ENCODE results near the gene TSHZ2. TPM values are rescaled to one million over a fixed set of nuclear protein-coding genes. Genes with fewer than 3 reads are reported as not detected.
"Not testable (repeated sequence)": the region's sequence is repeated elsewhere in the genome, so short reads cannot be mapped to it uniquely, and the experiment has no call there.

The TSHZ2 gene
- polyA plus RNA-seq, 1 donor from 2014 or later = 4.6 TPM

DNA sequence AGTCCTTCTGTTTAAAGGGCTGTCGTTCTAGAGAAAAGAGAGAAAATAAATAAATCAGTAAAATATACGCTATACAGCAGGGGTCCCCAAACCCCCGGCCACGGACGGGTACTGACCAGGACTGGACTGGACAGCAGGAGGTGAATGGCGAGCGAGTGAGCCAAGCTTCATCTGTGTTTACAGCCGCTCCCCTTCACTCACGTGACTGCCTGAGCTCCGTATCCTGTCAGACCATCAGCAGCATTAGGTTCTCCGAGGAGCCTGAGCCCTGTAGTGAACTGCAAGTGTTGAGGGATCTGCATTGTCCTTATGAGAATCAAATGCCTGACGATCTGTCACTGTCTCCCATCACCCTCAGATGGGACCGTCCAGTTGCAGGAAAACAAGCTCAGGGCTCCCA is 545.0 kb downstream of the TSHZ2 start:
- H3K27ac ChIP-seq (ENCODE audit: low read length) = no peak overlapping the region
- no peak overlapping the region for H3K4me3 ChIP-seq (ENCODE audit: low read length)
- H3K4me2 ChIP-seq (ENCODE audit: low read length) = no peak overlapping the region
- H3K9ac ChIP-seq (ENCODE audit: low read length) = no peak overlapping the region
- no peaks in the 10 kb centered on the region for H3K9me2 ChIP-seq (ENCODE audit: insufficient read depth, low read length)
- H3K79me2 ChIP-seq (replicated peaks; ENCODE audit: insufficient read depth, low read length) = no peaks in the 10 kb centered on the region
- no peaks in the 10 kb centered on the region for H3K27me3 ChIP-seq (ENCODE audit: insufficient read depth, low read depth, low read length)
- H3K9me3 ChIP-seq (ENCODE audit: low read length) = no peaks in the 10 kb centered on the region
- no peaks in the 10 kb centered on the region for H4K20me1 ChIP-seq (ENCODE audit: insufficient read depth)
- no peak for TF ChIP-seq EZH2 (IDR thresholded peaks at IDR 0.05; ENCODE audit: borderline replicate concordance, insufficient read depth, low read length, poor library complexity, severe bottlenecking)
- TF ChIP-seq SMC3 (conservative IDR thresholded peaks at IDR 0.05; ENCODE audit: poor library complexity) = no peak
- no peaks in the 10 kb centered on the region for H3F3A ChIP-seq (ENCODE audit: insufficient read depth, low read length, poor library complexity, severe bottlenecking)
- no peaks in the 10 kb centered on the region for H3K36me3 ChIP-seq (ENCODE audit: insufficient read depth, low read length)
- H2AFZ ChIP-seq (ENCODE audit: low read depth, low read length) = no peak overlapping the region

DNA sequence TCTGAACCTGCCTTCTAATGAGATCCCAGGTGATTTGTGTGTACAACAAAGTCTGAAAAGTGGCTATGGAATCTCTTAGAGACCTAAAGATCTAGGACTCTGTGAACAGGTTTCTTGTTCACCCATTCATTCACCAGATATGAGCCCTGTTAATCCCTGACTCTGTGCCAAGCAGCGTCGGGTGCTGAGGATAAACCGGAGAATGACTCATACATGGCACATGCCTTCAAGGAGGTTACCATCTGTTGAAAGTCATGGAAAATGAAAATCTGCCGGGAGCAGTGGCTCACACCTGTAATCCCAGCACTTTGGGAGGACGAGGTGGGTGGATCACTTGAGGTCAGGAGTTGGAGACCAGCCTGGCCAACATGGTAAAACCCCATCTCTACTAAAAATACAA is 549.3 kb downstream of the TSHZ2 start:
- not testable (repeated sequence) for H3K9ac ChIP-seq (ENCODE audit: low read length); H4K20me1 ChIP-seq (ENCODE audit: insufficient read depth); H3K27me3 ChIP-seq (ENCODE audit: insufficient read depth, low read depth, low read length); H3K4me3 ChIP-seq (ENCODE audit: low read length); H3K79me2 ChIP-seq (replicated peaks; ENCODE audit: insufficient read depth, low read length); H3K27ac ChIP-seq (ENCODE audit: low read length); H3K36me3 ChIP-seq (ENCODE audit: insufficient read depth, low read length); H3F3A ChIP-seq (ENCODE audit: insufficient read depth, low read length, poor library complexity, severe bottlenecking); H3K9me3 ChIP-seq (ENCODE audit: low read length); H3K4me2 ChIP-seq (ENCODE audit: low read length); H2AFZ ChIP-seq (ENCODE audit: low read depth, low read length); H3K9me2 ChIP-seq (ENCODE audit: insufficient read depth, low read length)

DNA sequence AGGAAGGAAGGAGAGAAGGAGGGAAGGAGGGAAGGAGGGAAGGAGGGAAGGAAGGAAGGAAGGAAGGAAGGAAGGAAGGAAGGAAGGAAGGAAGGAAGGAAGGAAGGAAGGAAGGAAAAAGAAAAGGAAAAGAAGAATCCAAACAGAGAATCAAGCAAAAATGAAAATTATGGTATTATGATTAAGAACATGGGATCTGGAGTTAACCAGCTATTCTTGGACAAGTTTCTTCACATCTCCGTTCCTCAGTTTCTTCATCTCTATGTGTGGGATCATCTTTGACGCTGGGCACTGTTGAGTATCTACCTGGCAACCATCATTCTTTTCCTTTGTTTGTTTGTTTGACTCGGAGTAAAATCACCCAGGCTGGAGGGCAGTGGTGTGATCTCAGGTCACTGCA is 549.9 kb downstream of the TSHZ2 start:
- no peak overlapping the region for H3K4me3 ChIP-seq (ENCODE audit: low read length)
- H3K9me3 ChIP-seq (ENCODE audit: low read length) = no peaks in the 10 kb centered on the region
- H3K9me2 ChIP-seq (ENCODE audit: insufficient read depth, low read length) = no peaks in the 10 kb centered on the region
- H3K79me2 ChIP-seq (replicated peaks; ENCODE audit: insufficient read depth, low read length) = no peaks in the 10 kb centered on the region
- no peak overlapping the region for H3K27ac ChIP-seq (ENCODE audit: low read length)
- H3K36me3 ChIP-seq (ENCODE audit: insufficient read depth, low read length) = no peaks in the 10 kb centered on the region
- H4K20me1 ChIP-seq (ENCODE audit: insufficient read depth) = no peaks in the 10 kb centered on the region
- no peak overlapping the region for H3K4me2 ChIP-seq (ENCODE audit: low read length)
- H3K9ac ChIP-seq (ENCODE audit: low read length) = no peak overlapping the region
- H3F3A ChIP-seq (ENCODE audit: insufficient read depth, low read length, poor library complexity, severe bottlenecking) = no peaks in the 10 kb centered on the region
- H2AFZ ChIP-seq (ENCODE audit: low read depth, low read length) = no peak overlapping the region
- H3K27me3 ChIP-seq (ENCODE audit: insufficient read depth, low read depth, low read length) = no peaks in the 10 kb centered on the region
- TF ChIP-seq EZH2 (IDR thresholded peaks at IDR 0.05; ENCODE audit: borderline replicate concordance, insufficient read depth, low read length, poor library complexity, severe bottlenecking) = no peak
- no peak for TF ChIP-seq SMC3 (conservative IDR thresholded peaks at IDR 0.05; ENCODE audit: poor library complexity)
- no peak for TF ChIP-seq POLR2AphosphoS5 (IDR thresholded peaks at IDR 0.05)
- TF ChIP-seq MXI1 (conservative IDR thresholded peaks at IDR 0.05; ENCODE audit: poor library complexity, severe bottlenecking) = no peak
- TF ChIP-seq, protein P1, sequence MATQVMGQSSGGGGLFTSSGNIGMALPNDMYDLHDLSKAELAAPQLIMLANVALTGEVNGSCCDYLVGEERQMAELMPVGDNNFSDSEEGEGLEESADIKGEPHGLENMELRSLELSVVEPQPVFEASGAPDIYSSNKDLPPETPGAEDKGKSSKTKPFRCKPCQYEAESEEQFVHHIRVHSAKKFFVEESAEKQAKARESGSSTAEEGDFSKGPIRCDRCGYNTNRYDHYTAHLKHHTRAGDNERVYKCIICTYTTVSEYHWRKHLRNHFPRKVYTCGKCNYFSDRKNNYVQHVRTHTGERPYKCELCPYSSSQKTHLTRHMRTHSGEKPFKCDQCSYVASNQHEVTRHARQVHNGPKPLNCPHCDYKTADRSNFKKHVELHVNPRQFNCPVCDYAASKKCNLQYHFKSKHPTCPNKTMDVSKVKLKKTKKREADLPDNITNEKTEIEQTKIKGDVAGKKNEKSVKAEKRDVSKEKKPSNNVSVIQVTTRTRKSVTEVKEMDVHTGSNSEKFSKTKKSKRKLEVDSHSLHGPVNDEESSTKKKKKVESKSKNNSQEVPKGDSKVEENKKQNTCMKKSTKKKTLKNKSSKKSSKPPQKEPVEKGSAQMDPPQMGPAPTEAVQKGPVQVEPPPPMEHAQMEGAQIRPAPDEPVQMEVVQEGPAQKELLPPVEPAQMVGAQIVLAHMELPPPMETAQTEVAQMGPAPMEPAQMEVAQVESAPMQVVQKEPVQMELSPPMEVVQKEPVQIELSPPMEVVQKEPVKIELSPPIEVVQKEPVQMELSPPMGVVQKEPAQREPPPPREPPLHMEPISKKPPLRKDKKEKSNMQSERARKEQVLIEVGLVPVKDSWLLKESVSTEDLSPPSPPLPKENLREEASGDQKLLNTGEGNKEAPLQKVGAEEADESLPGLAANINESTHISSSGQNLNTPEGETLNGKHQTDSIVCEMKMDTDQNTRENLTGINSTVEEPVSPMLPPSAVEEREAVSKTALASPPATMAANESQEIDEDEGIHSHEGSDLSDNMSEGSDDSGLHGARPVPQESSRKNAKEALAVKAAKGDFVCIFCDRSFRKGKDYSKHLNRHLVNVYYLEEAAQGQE (IDR thresholded peaks at IDR 0.05; ENCODE audit: borderline replicate concordance) = no peak
- TF ChIP-seq, protein P2, sequence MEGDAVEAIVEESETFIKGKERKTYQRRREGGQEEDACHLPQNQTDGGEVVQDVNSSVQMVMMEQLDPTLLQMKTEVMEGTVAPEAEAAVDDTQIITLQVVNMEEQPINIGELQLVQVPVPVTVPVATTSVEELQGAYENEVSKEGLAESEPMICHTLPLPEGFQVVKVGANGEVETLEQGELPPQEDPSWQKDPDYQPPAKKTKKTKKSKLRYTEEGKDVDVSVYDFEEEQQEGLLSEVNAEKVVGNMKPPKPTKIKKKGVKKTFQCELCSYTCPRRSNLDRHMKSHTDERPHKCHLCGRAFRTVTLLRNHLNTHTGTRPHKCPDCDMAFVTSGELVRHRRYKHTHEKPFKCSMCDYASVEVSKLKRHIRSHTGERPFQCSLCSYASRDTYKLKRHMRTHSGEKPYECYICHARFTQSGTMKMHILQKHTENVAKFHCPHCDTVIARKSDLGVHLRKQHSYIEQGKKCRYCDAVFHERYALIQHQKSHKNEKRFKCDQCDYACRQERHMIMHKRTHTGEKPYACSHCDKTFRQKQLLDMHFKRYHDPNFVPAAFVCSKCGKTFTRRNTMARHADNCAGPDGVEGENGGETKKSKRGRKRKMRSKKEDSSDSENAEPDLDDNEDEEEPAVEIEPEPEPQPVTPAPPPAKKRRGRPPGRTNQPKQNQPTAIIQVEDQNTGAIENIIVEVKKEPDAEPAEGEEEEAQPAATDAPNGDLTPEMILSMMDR (IDR thresholded peaks at IDR 0.05; ENCODE audit: poor library complexity, severe bottlenecking) = no peak
- TF ChIP-seq RAD21 (conservative IDR thresholded peaks at IDR 0.05) = no peak
- no peak for TF ChIP-seq EP300 (conservative IDR thresholded peaks at IDR 0.05; ENCODE audit: poor library complexity, severe bottlenecking)
- no peak for TF ChIP-seq TAF1 (IDR thresholded peaks at IDR 0.05; ENCODE audit: low read depth)
